HepG2 (cell line): ENCODE data around the gene NLRX1. TPM values are rescaled to one million over a fixed set of nuclear protein-coding genes. Genes with fewer than 3 reads are reported as not detected.
A peak's percentile ranks its signal among the peaks of the same experiment; 100 is the strongest.

ENCODE experiments used
- BRD4 ChIP-seq: sonication (generic); formaldehyde crosslinking; IDR thresholded peaks from 2 replicates; pipeline ENCODE4 v1.4.0; 2020; ENCODE audit warnings: missing genetic modification reagents
- CAMTA2 ChIP-seq: sonication (generic); formaldehyde crosslinking; IDR thresholded peaks from 2 replicates; pipeline ENCODE4 v1.4.0; 2020; ENCODE audit warnings: mild to moderate bottlenecking, missing genetic modification reagents, borderline replicate concordance
- CTCF ChIP-seq: sonication (generic); formaldehyde crosslinking; IDR thresholded peaks from 2 replicates; pipeline ENCODE4 v1.5.0; 2020; ENCODE audit warnings: mild to moderate bottlenecking, missing genetic modification reagents, moderate library complexity
- JUN ChIP-seq: sonication (generic); formaldehyde crosslinking; IDR thresholded peaks from 2 replicates; pipeline ENCODE4 v1.4.0; 2020; ENCODE audit warnings: mild to moderate bottlenecking, missing genetic modification reagents
- NFRKB ChIP-seq: fragments of 450-650 bp; IDR thresholded peaks from 2 replicates; pipeline ENCODE4 v1.6.1; 2017
- NKX3-1 ChIP-seq: sonication (generic); formaldehyde crosslinking; IDR thresholded peaks from 2 replicates; pipeline ENCODE4 v1.5.0; 2020; ENCODE audit warnings: missing genetic modification reagents
- NRL ChIP-seq: sonication (generic); formaldehyde crosslinking; IDR thresholded peaks from 2 replicates; pipeline ENCODE4 v1.5.0; 2020; ENCODE audit warnings: missing genetic modification reagents, mild to moderate bottlenecking, moderate library complexity, borderline replicate concordance
- POGZ ChIP-seq: sonication (generic); formaldehyde crosslinking; IDR thresholded peaks from 2 replicates; pipeline ENCODE4 v1.4.0; 2020; ENCODE audit warnings: mild to moderate bottlenecking, missing genetic modification reagents
- SIX4 ChIP-seq: sonication (generic); formaldehyde crosslinking; IDR thresholded peaks from 2 replicates; pipeline ENCODE4 v1.4.0; 2020; ENCODE audit warnings: missing genetic modification reagents
- THYN1 ChIP-seq: sonication (generic); formaldehyde crosslinking; IDR thresholded peaks from 2 replicates; pipeline ENCODE4 v1.8.1; 2023; ENCODE audit warnings: low read depth, mild to moderate bottlenecking, moderate library complexity, missing genetic modification reagents, borderline replicate concordance
- ZNF329 ChIP-seq: sonication (generic); formaldehyde crosslinking; IDR thresholded peaks from 2 replicates; pipeline ENCODE4 v1.9.0; 2021; ENCODE audit warnings: low read depth, mild to moderate bottlenecking, missing genetic modification reagents
- ZNF44 ChIP-seq: sonication (generic); formaldehyde crosslinking; IDR thresholded peaks from 2 replicates; pipeline ENCODE4 v1.5.1; 2020; ENCODE audit warnings: mild to moderate bottlenecking, missing genetic modification reagents
- ZNF589 ChIP-seq: sonication (generic); formaldehyde crosslinking; conservative IDR thresholded peaks from 2 replicates; pipeline ENCODE4 v1.8.0; 2022; ENCODE audit warnings: mild to moderate bottlenecking, moderate library complexity, missing genetic modification reagents
- ZNF646 ChIP-seq: sonication (generic); formaldehyde crosslinking; IDR thresholded peaks from 2 replicates; pipeline ENCODE4 v1.9.0; 2021; ENCODE audit warnings: mild to moderate bottlenecking, missing genetic modification reagents
- ZNF878 ChIP-seq: sonication (generic); formaldehyde crosslinking; IDR thresholded peaks from 2 replicates; pipeline ENCODE4 v1.8.1; 2023; ENCODE audit warnings: mild to moderate bottlenecking, missing genetic modification reagents, moderate library complexity
- ZZZ3 ChIP-seq: sonication (generic); formaldehyde crosslinking; IDR thresholded peaks from 2 replicates; pipeline ENCODE4 v1.4.0; 2020; ENCODE audit warnings: missing genetic modification reagents, mild to moderate bottlenecking, borderline replicate concordance
- polyA plus RNA-seq, 8 experiments: library from polyadenylated mRNA; depleted of rRNA in 3 of 8; stranded (reverse) in 7 of 8; unstranded in 1 of 8; fragments of >200 nt; fragmentation: Illumina TruSeq in 4 of 8; extraction: Trizol in 4 of 8; gene quantifications; 2 replicates each; pipeline versions ENCODE4 v1.2.1 to v1.2.3, GENCODE V29; 2011 to 2016; ENCODE audit warnings: low read depth in 4 of 8, missing spikeins in 1 of 8, mixed read lengths in 1 of 8; ENCODE audit not compliant: insufficient read depth in 1 of 8
- total RNA-seq, 5 experiments: library from RNA; depleted of rRNA; stranded (reverse); fragments of >200 nt; fragmentation: Illumina TruSeq; extraction: Trizol; gene quantifications; 2 replicates each; pipeline ENCODE4 v1.2.3, GENCODE V29; 2016; ENCODE audit warnings: low read depth in 1 of 5
- TF ChIP-seq, protein P1 (sequence below): sonication (generic); formaldehyde crosslinking; IDR thresholded peaks from 2 replicates; pipeline ENCODE4 v1.4.0; 2020; ENCODE audit warnings: missing genetic modification reagents

NLRX1 gene
- total and polyA plus RNA-seq, 2 of the 13 experiments (the other 11 are each of a cell fraction or from before 2014, with no cell fraction given) = 8.7 to 11.0 TPM

DNA sequence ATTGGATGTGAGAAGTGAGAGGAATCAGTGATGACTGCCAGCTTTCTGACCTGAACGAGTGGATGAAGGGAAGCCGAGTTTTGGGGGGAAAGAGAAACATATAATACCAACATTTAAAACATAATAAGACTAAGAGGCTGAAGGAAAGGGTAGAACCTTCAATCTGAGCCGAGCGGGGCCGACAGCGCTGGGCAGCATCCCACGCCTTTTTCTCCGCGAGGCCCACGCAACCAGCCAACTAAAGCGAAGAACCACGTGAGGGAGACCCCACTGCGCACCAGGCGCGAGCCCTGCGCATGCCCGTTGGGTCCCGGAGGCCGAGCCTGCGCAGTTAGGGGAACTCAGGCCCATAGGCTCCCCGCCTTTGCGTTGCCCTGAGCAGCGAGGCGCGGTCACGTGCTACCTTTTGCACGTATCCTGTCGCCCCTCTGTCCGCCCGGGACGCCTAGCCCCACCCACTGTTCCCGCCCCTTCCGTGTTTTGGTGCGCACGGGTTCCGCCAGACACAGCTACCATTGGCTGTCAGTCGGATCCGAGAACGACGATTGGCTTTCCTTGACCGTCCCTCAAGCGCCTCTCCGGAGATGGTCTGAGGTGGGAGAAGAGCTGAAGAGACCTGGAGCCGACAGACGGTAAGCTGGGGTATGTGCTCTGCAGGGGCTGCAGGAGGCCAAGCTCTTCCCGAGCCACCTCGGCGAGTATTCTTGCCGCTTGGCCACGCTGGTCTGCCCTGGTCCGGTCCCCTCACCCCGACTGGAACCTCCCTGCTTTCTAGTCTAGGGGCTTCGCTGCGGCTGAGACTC lies 47.3 kb upstream of the NLRX1 start, which contains the start of gene HINFP (continued):
- TF ChIP-seq, protein P1, sequence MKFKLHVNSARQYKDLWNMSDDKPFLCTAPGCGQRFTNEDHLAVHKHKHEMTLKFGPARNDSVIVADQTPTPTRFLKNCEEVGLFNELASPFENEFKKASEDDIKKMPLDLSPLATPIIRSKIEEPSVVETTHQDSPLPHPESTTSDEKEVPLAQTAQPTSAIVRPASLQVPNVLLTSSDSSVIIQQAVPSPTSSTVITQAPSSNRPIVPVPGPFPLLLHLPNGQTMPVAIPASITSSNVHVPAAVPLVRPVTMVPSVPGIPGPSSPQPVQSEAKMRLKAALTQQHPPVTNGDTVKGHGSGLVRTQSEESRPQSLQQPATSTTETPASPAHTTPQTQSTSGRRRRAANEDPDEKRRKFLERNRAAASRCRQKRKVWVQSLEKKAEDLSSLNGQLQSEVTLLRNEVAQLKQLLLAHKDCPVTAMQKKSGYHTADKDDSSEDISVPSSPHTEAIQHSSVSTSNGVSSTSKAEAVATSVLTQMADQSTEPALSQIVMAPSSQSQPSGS (CRISPR knock-in tag) = no peak; the same call in 1 of the 2 replicates
- TF ChIP-seq POGZ (no peak; the same call in 1 of the 2 replicates), ZNF878 (no peak), SIX4 (CRISPR knock-in tag) (no peak), CTCF (no peak; the same call in 1 of the 2 replicates), ZNF646 (no peak), NRL (CRISPR knock-in tag) (no peak; the same call in none of the 2 replicates), ZNF44 (CRISPR knock-in tag) (no peak), JUN (no peak), ZNF329 (no peak), NFRKB (no peak), NKX3-1 (CRISPR knock-in tag) (peak; percentile 83), ZZZ3 (CRISPR knock-in tag) (no peak), CAMTA2 (no peak), ZNF589 (CRISPR knock-in tag) (0 out of 2 replicates have a peak, but pooled peaks have one; percentile 61), THYN1 (peak; percentile 79; the same call in 1 of the 2 replicates), BRD4 (CRISPR knock-in tag) (0 out of 2 replicates have a peak, but pooled peaks have one; percentile 31)
